Measurements from ENCODE around the gene GPI. TPM values are rescaled to one million over a fixed set of nuclear protein-coding genes. Genes with fewer than 3 reads are reported as not detected.
A peak's percentile ranks its signal among the peaks of the same experiment; 100 is the strongest.

Gene GPI
- total RNA-seq, 4 donors from 2014 or later = 191 to 292 (median 234) TPM

DNA sequence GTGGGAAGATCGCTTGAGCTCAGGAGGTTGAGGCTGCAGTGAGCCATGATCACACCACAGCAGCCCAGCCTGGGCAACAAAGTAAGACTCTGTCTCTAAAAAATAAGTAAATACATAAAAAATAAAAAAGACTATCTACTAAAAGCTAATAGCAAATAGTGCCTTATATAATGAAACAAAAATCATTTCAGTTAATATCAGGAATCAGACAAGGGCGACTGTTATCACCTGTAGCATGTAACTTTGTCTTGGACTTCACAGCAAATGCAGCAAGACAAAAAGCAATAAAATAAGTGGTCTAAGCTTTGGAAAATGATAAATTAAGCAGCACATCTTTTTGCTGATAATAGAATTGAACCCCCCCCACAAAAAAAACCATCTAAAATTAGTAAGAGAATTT is 21.2 kb upstream of the GPI start:
- TF ChIP-seq POLR2A (IDR thresholded peaks at IDR 0.05) = no peak
- TF ChIP-seq, protein P1, sequence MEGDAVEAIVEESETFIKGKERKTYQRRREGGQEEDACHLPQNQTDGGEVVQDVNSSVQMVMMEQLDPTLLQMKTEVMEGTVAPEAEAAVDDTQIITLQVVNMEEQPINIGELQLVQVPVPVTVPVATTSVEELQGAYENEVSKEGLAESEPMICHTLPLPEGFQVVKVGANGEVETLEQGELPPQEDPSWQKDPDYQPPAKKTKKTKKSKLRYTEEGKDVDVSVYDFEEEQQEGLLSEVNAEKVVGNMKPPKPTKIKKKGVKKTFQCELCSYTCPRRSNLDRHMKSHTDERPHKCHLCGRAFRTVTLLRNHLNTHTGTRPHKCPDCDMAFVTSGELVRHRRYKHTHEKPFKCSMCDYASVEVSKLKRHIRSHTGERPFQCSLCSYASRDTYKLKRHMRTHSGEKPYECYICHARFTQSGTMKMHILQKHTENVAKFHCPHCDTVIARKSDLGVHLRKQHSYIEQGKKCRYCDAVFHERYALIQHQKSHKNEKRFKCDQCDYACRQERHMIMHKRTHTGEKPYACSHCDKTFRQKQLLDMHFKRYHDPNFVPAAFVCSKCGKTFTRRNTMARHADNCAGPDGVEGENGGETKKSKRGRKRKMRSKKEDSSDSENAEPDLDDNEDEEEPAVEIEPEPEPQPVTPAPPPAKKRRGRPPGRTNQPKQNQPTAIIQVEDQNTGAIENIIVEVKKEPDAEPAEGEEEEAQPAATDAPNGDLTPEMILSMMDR (IDR thresholded peaks at IDR 0.05) = no peak
- Histone ChIP-seq H3K27me3 (no peaks in the 10 kb centered on the region), H3K27ac (no peak overlapping the region), H3K36me3 (peaks cover 0 to 73% (median 4%) of the 10 kb centered on the region in 3 donors), H3K4me1 (peaks cover 0 to 7% (median 0%) of the 10 kb centered on the region in 4 donors), H3K4me3 (no peak overlapping the region), H3K9me3 (no peaks in the 10 kb centered on the region)
- no peak for DNase-seq

DNA sequence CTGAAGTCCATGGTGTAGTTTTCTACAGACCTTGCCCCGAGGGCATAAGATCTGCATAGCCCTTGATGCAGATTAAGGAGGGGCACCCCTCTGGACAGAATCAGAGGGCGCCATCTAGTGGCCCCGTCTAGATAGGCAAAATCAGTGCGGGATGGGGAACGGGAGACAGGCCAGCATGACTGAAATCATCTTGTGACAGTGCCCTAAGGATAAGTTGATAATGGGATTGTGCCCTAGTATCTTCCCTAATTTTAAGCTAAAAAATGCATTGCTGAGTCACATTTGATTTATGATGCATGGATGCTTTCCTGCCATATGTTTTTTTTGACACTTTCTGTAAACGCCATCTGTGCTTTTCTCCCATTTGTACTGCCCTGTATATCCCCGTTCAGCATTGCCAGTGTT is 19.0 kb upstream of the GPI start:
- peak; percentile 63 to 91 (median 84) for DNase-seq
- Histone ChIP-seq H3K4me3 (no peak overlapping the region), H3K4me1 (peaks cover 0 to 7% (median 0%) of the 10 kb centered on the region in 4 donors), H3K27me3 (no peaks in the 10 kb centered on the region), H3K27ac (no peak overlapping the region), H3K9me3 (no peaks in the 10 kb centered on the region), H3K36me3 (peaks cover 0 to 67% (median 4%) of the 10 kb centered on the region in 3 donors)
- TF ChIP-seq, protein P1 (IDR thresholded peaks at IDR 0.05) = peak; percentile 39 to 89 (median 78)
- TF ChIP-seq POLR2A (IDR thresholded peaks at IDR 0.05) = no peak

DNA sequence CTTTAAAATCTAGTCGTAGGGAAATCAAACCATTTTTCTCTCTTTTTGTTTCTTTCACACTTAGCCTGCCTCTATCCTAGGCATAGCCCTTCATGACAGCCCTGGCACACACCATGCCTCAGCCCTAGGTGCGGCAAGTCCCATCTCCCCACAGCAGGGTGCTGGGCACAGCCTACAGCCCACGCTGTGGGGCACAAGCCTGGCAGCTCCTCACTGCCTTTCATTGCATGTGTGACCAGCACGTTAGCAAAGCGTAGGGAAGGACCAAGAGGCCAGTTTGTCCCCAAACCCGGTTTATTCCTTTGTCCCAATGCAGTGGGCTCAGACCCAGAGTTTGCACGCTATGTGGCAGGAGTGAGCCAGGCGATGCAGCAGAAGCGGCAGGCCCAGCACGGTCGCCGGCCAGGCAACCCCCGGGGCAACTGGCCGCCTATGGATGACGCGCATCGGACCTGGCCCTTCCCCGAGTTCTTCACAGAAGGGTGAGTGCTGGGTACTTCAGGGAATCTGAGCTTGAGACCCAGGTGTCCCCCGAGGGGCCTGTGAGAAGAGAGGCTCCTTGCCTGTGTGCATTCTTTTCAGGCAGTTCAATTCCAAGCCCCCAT is 17.3 kb upstream of the GPI start:
- H3K36me3 ChIP-seq = peaks cover 0 to 65% (median 0%) of the 10 kb centered on the region in 3 donors
- peaks cover 0 to 7% (median 0%) of the 10 kb centered on the region in 4 donors for H3K4me1 ChIP-seq
- no peak overlapping the region for H3K27ac ChIP-seq
- no peaks in the 10 kb centered on the region for H3K9me3 ChIP-seq
- no peaks in the 10 kb centered on the region for H3K27me3 ChIP-seq
- TF ChIP-seq, protein P1 (IDR thresholded peaks at IDR 0.05) = no peak
- TF ChIP-seq POLR2A (IDR thresholded peaks at IDR 0.05) = no peak
- H3K4me3 ChIP-seq = no peak overlapping the region
- DNase-seq = no peak

DNA sequence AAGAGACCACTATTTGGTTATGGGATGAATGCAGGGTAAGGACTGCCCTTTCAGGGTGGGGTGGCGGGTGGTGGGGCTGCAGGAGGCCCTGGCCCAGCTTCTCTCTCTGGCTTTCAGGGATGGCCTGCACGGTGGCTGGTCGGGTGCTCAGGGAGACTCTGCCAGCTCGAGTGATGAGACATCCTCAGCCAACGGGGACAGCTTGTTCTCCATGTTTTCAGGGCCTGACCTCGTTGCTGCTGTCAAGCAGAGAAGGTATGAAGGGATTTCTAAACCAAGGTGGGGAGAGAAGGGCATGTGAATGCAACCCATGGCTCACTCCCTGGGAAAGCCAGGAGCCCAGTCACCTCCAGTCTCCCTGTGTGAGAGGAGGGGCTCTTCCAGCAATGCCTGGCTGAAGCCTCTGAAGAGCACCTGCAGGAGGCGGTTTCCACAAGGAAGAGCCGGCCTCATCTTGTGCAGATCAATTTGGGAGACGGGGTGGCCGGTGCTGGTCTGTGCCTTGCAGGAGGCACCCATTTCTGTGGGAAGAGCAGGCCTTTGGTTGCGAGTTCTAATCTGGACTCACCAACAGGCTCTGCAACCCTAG is 16.0 kb upstream of the GPI start:
- TF ChIP-seq, protein P1 (IDR thresholded peaks at IDR 0.05) = no peak
- no peak for TF ChIP-seq POLR2A (IDR thresholded peaks at IDR 0.05)
- Histone ChIP-seq H3K27ac (no peak overlapping the region), H3K9me3 (no peaks in the 10 kb centered on the region), H3K36me3 (peaks cover 0 to 68% (median 0%) of the 10 kb centered on the region in 3 donors), H3K4me3 (no peak overlapping the region), H3K4me1 (peaks cover 0 to 11% (median 0%) of the 10 kb centered on the region in 4 donors), H3K27me3 (no peaks in the 10 kb centered on the region)
- no peak for DNase-seq

DNA sequence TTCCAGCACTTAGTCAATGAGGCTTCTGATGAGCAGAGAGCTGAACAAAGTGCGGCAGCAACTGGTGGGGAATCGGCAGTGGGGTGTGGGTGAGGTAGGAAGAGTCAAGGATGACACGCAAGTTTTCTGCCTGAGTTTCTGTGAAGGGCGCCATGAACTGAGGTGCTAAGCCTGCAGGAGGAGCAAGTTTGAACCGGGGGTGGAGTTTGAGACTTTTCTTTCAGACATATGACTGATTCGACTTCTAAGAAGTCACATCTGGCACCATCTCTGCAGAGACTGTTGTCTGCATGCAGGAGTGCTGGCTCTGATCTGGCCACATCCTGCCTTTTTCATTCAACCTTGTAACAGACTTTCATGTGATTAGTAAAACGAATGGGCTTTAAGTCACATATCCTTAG is 14.8 kb upstream of the GPI start:
- TF ChIP-seq, protein P1 (IDR thresholded peaks at IDR 0.05) = no peak
- TF ChIP-seq POLR2A (IDR thresholded peaks at IDR 0.05) = no peak
- Histone ChIP-seq H3K9me3 (no peaks in the 10 kb centered on the region), H3K36me3 (peaks cover 0 to 63% (median 0%) of the 10 kb centered on the region in 3 donors), H3K27ac (peak overlapping the region in 3 of 4 donors; percentile 8 to 32 (median 31)), H3K27me3 (no peaks in the 10 kb centered on the region), H3K4me1 (peaks cover 0 to 10% (median 0%) of the 10 kb centered on the region in 4 donors), H3K4me3 (no peak overlapping the region)
- peak in 2 of 3 donors; percentile 53 to 69 for DNase-seq
